Glutamatergic neuron (in vitro differentiated cells): ENCODE measurements around the gene GPR89B. TPM values are rescaled to one million over a fixed set of nuclear protein-coding genes. Genes with fewer than 3 reads are reported as not detected.
"Not testable (repeated sequence)": the region's sequence is repeated elsewhere in the genome, so short reads cannot be mapped to it uniquely, and the experiment has no call there.

Experiments
- DNase-seq: peaks from one replicate; pipeline ENCODE4 v3.0.0; 2022
- H3K27ac Mint-ChIP-seq: one replicate; pipeline ENCODE4 v1.8.0; 2020; ENCODE audit warnings: mild to moderate bottlenecking, mixed read lengths, inconsistent platforms; ENCODE audit not compliant: unreplicated experiment
- H3K27me3 Mint-ChIP-seq: one replicate; pipeline ENCODE4 v1.8.0; 2020; ENCODE audit warnings: mild to moderate bottlenecking, moderate library complexity, mixed read lengths, inconsistent platforms; ENCODE audit not compliant: unreplicated experiment
- H3K36me3 Mint-ChIP-seq: one replicate; pipeline ENCODE4 v1.8.0; 2020; ENCODE audit warnings: mild to moderate bottlenecking, mixed read lengths, inconsistent platforms; ENCODE audit not compliant: unreplicated experiment
- H3K4me1 Mint-ChIP-seq: one replicate; pipeline ENCODE4 v1.8.0; 2020; ENCODE audit warnings: mild to moderate bottlenecking, low read depth, mixed read lengths, inconsistent platforms; ENCODE audit not compliant: unreplicated experiment
- H3K4me3 Mint-ChIP-seq: one replicate; pipeline ENCODE4 v1.8.0; 2020; ENCODE audit warnings: mild to moderate bottlenecking, mixed read lengths, inconsistent platforms; ENCODE audit not compliant: unreplicated experiment
- H3K9me3 Mint-ChIP-seq: one replicate; pipeline ENCODE4 v1.8.0; 2020; ENCODE audit warnings: mild to moderate bottlenecking, moderate library complexity, mixed read lengths, inconsistent platforms; ENCODE audit not compliant: unreplicated experiment
- total RNA-seq: library from RNA; stranded (reverse); fragmentation: NEBNext Ultra II Directional; extraction: Animal tissue kit (Norgen Biotek cat#: 25700); gene quantifications from one replicate; pipeline ENCODE4 v1.2.1, GENCODE V29; 2021; ENCODE audit not compliant: unreplicated experiment

The GPR89B gene
- total RNA-seq, 1 donor from 2014 or later = 26.0 TPM

DNA sequence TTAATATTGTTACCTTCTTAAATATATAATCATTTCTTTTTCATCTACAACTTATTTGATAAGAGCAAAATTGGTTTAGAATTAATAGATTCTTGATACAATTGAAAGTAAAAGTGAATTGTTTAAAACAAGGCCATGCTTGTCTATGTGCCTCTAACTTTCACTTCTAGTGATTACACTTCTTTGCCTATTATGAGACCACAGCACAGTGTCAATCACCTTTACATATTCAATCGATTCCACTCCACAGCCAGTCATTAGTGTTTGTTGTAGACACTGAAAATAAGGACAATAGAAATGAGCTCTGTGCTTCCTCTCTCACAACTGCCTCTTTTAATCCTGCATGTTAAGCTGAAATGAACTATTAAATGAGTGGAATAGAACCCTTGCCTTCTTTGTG, 36.4 kb downstream of the GPR89B start:
- H3K4me3 Mint-ChIP-seq, H3K27ac Mint-ChIP-seq, H3K4me1 Mint-ChIP-seq, H3K36me3 Mint-ChIP-seq, H3K27me3 Mint-ChIP-seq, DNase-seq, H3K9me3 Mint-ChIP-seq: not testable (repeated sequence)

- H3K27ac Mint-ChIP-seq, H3K36me3 Mint-ChIP-seq, H3K9me3 Mint-ChIP-seq, H3K4me1 Mint-ChIP-seq, DNase-seq, H3K27me3 Mint-ChIP-seq, H3K4me3 Mint-ChIP-seq: not testable (repeated sequence)
Measured at GRCh38 chr1:147966657-147967056, 38.4 kb downstream of the GPR89B start.

- not testable (repeated sequence) for H3K27ac Mint-ChIP-seq, H3K4me1 Mint-ChIP-seq, H3K36me3 Mint-ChIP-seq, H3K9me3 Mint-ChIP-seq, H3K4me3 Mint-ChIP-seq, DNase-seq, H3K27me3 Mint-ChIP-seq
Measured at GRCh38 chr1:147978896-147979651, 50.9 kb downstream of the GPR89B start.

GRCh38 chr1:147985374-147985773, 57.2 kb downstream of the GPR89B start:
- not testable (repeated sequence) for H3K27ac Mint-ChIP-seq, H3K4me3 Mint-ChIP-seq, H3K36me3 Mint-ChIP-seq, H3K9me3 Mint-ChIP-seq, DNase-seq, H3K4me1 Mint-ChIP-seq, H3K27me3 Mint-ChIP-seq

- not testable (repeated sequence) for DNase-seq, H3K36me3 Mint-ChIP-seq, H3K4me1 Mint-ChIP-seq, H3K9me3 Mint-ChIP-seq, H3K27me3 Mint-ChIP-seq, H3K27ac Mint-ChIP-seq, H3K4me3 Mint-ChIP-seq
Measured at GRCh38 chr1:147987893-147988292, 59.7 kb downstream of the GPR89B start.

DNA sequence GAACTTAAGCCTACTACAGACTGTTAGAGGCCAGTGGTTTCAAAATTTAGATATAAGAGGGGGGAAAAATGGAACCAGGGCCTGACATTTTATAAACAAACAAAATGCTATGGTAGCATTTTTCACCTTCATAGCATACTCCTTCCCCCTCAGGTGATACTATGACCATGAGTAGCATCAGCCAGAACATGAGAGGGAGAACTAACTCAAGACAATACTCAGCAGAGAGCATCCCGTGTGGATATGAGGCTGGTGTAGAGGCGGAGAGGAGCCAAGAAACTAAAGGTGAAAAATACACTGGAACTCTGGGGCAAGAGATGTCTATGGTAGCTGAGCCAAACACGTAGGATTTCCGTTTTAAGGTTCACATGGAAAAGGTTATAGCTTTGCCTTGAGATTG, 64.7 kb downstream of the GPR89B start:
- not testable (repeated sequence) for H3K9me3 Mint-ChIP-seq, H3K4me3 Mint-ChIP-seq

DNA sequence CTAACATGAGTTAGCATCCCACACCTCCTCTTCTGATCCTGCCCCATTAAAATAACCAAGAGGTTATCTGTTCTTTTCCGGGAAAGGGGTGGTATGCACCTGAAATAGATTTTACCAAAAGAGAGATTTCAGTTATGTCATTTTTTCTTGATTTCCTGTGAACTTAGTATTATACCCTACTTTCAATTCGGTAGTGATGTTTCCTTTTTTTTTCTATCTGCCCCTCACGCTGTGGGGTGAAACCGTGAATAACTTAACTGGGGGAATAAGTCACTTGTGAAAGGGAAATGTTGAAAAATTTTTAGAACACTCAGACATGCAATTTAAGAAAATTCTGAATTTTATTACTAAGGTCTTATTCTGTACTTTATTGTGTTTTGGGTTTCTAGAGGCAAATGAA, 65.2 kb downstream of the GPR89B start:
- not testable (repeated sequence) for H3K27me3 Mint-ChIP-seq, H3K4me1 Mint-ChIP-seq, H3K4me3 Mint-ChIP-seq, H3K36me3 Mint-ChIP-seq, H3K27ac Mint-ChIP-seq, DNase-seq, H3K9me3 Mint-ChIP-seq

More for the DNA sequence above, 64.7 kb downstream of the GPR89B start:
- H3K27ac Mint-ChIP-seq, H3K36me3 Mint-ChIP-seq, DNase-seq, H3K4me1 Mint-ChIP-seq, H3K27me3 Mint-ChIP-seq: not testable (repeated sequence)

- H3K36me3 Mint-ChIP-seq, H3K27me3 Mint-ChIP-seq, H3K9me3 Mint-ChIP-seq, H3K4me1 Mint-ChIP-seq, H3K27ac Mint-ChIP-seq, H3K4me3 Mint-ChIP-seq, DNase-seq: not testable (repeated sequence)
Measured at GRCh38 chr1:147993825-147994615, 65.8 kb downstream of the GPR89B start.

- H3K27ac Mint-ChIP-seq, H3K4me1 Mint-ChIP-seq, H3K9me3 Mint-ChIP-seq, H3K27me3 Mint-ChIP-seq, H3K36me3 Mint-ChIP-seq, H3K4me3 Mint-ChIP-seq, DNase-seq: not testable (repeated sequence)
Measured at GRCh38 chr1:147996088-147996487, 67.9 kb downstream of the GPR89B start.

DNA sequence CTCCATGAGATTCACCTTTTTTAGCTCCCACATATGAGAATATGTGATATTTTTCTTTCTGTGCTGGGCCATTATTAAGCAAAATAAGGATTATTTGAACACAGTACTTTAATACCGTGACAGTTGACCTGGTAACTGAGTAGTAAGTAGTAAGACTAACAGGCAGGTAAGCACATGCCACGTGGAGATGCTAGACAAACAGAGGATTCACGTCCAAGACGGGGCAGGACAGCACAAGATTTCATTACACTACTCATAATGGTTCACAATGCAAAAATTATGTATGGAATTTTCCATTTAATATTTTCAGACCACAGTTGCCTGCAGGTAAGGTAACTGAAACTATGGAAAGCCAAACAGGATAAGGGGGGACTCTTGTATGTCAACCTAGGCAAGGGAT, 79.5 kb downstream of the GPR89B start:
- H3K27me3 Mint-ChIP-seq, H3K9me3 Mint-ChIP-seq, H3K4me1 Mint-ChIP-seq, H3K27ac Mint-ChIP-seq, H3K36me3 Mint-ChIP-seq, DNase-seq, H3K4me3 Mint-ChIP-seq: not testable (repeated sequence)
